AG04449 (cell line): ENCODE data around the gene CFAP46.
A peak's percentile ranks its signal among the peaks of the same experiment; 100 is the strongest.
"Not testable (repeated sequence)": the region's sequence is repeated elsewhere in the genome, so short reads cannot be mapped to it uniquely, and the experiment has no call there.

ENCODE experiments used
- CTCF ChIA-PET: fragments of 350-600 bp; formaldehyde crosslinking; extraction: SDS; loops from one replicate; lab custom pipeline; 2021; ENCODE audit warnings: antibody characterized with exemption; lab: Yijun Ruan, JAX
- POLR2A ChIA-PET: fragments of 400-600, 350-600 bp; formaldehyde crosslinking; extraction: SDS; loops from one replicate; lab custom pipeline; 2020; ENCODE audit warnings: antibody characterized with exemption, inconsistent platforms; lab: Yijun Ruan, JAX
- DNase-seq: peaks from one replicate; pipeline ENCODE4 v3.0.0-alpha.2; 2010; ENCODE audit warnings: low read depth, low spot score
- H3K4me3 ChIP-seq: 2 replicates; pipeline ENCODE4 v1.5.1; 2011; ENCODE audit warnings: low read depth, mild to moderate bottlenecking, control low read depth, low read length
- TF ChIP-seq, protein P1 (sequence below): IDR thresholded peaks from one replicate; pipeline ENCODE4 v1.5.1; 2011; ENCODE audit warnings: mild to moderate bottlenecking, moderate library complexity, low read length, control low read depth, inconsistent platforms; ENCODE audit not compliant: insufficient read depth; ENCODE audit errors: missing control alignments

Gene CFAP46

DNA sequence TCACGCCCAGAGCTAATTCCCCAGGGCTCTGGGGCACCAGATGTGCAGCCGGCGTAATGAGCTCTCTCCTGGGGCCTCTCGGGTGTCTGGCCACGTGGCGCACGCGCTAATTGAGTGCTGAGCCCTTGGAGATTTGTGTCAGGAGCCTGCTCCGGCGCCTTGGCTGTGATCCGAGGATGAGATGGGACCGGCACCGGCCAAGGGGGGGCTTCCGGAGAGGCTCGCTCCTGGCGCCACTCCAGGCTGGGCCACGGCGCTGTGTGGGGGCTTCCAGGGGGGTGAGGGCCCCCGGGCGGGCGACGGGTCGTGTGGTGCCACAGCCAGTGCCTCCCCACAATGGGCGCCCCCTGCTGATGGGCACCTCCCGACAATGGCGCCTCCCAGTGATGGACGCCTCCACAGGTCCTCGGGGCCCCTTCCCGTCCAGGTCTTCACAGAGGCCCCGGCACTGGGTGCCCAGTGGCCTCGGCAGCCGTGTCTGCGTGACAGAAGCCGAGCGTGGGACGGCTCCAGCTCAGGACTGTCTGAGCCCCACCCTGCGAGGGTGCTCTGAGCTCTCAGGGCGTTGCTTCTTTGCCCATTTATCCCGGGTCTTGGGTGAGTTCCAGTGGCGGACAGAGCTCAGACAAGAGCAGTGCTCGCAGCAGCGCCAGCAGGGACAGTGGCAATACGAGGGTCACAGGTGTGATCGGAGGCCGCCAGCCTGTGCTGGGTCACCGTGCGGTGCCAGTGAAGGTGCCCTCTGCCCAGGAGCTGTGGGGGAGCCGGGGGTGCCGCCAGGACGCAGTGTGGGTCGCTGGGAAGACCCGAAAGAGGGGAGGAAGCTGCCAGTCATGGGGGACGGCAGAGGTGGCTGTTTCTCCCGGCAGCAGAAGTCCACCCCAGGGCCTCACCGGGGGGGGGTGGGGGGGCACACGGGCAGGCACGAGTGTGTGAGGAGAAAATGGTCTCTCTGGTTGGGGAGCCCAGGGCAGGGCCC is 148.2 kb downstream of the CFAP46 start:
- TF ChIP-seq, protein P1, sequence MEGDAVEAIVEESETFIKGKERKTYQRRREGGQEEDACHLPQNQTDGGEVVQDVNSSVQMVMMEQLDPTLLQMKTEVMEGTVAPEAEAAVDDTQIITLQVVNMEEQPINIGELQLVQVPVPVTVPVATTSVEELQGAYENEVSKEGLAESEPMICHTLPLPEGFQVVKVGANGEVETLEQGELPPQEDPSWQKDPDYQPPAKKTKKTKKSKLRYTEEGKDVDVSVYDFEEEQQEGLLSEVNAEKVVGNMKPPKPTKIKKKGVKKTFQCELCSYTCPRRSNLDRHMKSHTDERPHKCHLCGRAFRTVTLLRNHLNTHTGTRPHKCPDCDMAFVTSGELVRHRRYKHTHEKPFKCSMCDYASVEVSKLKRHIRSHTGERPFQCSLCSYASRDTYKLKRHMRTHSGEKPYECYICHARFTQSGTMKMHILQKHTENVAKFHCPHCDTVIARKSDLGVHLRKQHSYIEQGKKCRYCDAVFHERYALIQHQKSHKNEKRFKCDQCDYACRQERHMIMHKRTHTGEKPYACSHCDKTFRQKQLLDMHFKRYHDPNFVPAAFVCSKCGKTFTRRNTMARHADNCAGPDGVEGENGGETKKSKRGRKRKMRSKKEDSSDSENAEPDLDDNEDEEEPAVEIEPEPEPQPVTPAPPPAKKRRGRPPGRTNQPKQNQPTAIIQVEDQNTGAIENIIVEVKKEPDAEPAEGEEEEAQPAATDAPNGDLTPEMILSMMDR = peak; percentile 2
- DNase-seq = no peak
- no peak overlapping the region for H3K4me3 ChIP-seq
- ChIA-PET CTCF (no interaction called here), POLR2A (no interaction called here)

- TF ChIP-seq, protein P1 = no peak
- no peak for DNase-seq
- ChIA-PET POLR2A (no interaction called here), CTCF (no interaction called here)
- no peak overlapping the region for H3K4me3 ChIP-seq
Measured at GRCh38 chr10:132793213-132793612, 149.2 kb downstream of the CFAP46 start.

DNA sequence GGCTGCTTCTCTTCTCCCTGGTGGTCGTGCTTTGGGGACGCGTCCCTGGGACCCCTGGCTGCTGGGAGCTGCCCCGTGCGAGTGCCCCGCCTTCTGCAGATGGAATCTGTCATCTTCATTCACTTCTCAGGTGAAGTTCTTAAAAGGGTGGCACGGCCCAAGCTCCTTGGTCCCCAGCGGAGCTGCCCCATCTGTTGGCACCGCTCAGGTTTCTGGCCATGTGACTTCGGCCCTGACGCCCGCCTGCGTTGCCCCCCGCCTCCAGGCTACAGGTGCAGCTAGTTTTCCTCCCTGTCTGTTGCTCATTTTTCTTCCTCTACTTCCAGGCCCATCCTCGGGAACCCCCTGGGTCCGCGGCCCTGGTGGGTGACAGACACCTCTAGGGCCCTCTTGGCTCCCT is 149.6 kb downstream of the CFAP46 start:
- CTCF ChIA-PET = no interaction called here
- no peak for DNase-seq
- no peak overlapping the region for H3K4me3 ChIP-seq
- TF ChIP-seq, protein P1 = no peak
- POLR2A ChIA-PET = no interaction called here

DNA sequence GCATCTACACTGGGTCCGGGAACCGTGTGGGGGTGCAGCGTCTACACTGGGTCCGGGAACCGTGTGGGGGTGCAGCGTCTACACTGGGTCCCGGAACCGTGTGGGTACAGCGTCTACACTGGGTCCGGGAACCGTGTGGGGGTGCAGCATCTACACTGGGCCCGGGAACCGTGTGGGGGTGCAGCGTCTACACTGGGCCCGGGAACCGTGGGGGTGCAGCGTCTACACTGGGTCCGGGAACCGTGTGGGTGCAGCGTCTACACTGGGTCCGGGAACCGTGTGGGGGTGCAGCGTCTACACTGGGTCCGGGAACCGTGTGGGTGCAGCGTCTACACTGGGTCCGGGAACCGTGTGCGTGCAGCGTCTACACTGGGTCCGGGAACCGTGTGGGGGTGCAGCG is 150.3 kb downstream of the CFAP46 start:
- DNase-seq, CTCF ChIA-PET, POLR2A ChIA-PET, H3K4me3 ChIP-seq: not testable (repeated sequence)

DNA sequence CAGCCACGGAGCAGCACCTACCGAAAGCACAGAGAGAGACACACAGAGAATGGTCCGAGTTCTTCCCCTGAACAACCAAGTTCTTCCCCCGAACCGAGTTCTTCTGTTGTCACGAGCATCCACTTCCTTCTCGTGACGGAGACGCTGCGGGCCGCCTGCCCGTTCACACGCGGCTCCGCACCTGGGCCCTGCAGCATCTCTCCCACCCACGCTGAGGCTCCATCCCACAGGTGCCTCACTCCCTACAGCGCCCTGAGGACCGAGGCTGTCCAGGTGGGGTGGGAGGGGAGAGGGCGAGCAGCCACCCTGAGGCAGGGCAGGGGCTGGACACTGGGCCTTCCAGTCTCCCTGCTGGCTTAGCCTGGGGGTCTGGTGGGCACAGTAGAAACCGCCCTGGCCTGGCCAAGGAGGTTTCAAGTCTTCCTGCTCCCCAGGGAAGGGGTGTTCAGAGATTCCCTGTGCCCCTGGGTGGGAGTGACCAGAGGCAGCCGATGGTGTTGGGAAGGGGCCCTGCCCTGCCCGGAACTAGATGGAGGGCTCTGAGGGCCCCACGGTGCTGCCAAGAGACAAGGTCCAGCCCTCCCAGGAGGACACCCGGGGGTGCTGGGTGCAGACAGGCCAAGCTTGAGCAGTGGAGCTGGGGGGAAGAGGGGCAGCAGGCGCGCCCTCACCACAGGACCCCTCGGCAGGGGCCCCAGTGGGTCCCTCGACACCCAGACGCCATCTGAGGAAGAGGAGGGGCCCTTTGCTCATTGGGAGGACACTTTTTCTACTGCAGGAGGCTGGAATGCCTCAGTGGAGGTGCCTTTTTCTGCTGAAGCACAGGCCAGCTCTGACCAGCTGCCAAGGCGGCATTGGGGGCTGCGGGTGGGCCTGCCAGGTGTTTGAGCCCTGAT is 151.2 kb downstream of the CFAP46 start:
- TF ChIP-seq, protein P1 = no peak
- POLR2A ChIA-PET = no interaction called here
- no peak for DNase-seq
- CTCF ChIA-PET = interaction anchor here (1.4 kb wide), 1 partner anchor 136 kb away, joined by 6 read pairs; no protein-coding TSS in a partner anchor
- H3K4me3 ChIP-seq = no peak overlapping the region

- POLR2A ChIA-PET = no interaction called here
- CTCF ChIA-PET = interaction anchor here (1.4 kb wide), 1 partner anchor 135 kb away, joined by 6 read pairs; no protein-coding TSS in a partner anchor
Measured at GRCh38 chr10:132790470-132790869, 151.9 kb downstream of the CFAP46 start.

More at GRCh38 chr10:132790470-132790869, 151.9 kb downstream of the CFAP46 start:
- no peak for DNase-seq
- no peak overlapping the region for H3K4me3 ChIP-seq
- TF ChIP-seq, protein P1 = no peak
